Left renal cortex interstitium (tissue), 4 donors: ENCODE data around the gene ECE1. TPM values are rescaled to one million over a fixed set of nuclear protein-coding genes. Genes with fewer than 3 reads are reported as not detected.

Source experiments
- DNase-seq, 4 donors: peaks; one replicate each; pipeline ENCODE4 v3.0.0-alpha.2; 2013; ENCODE audit warnings: low read depth in 4 of 4, low spot score in 2 of 4, missing footprints in 1 of 4
- polyA plus RNA-seq, 4 donors: library from polyadenylated mRNA; unstranded; fragments of 120-200 nt; gene quantifications; one replicate each; pipeline ENCODE4 v1.2.1, GENCODE V29; 2013; ENCODE audit not compliant: insufficient read length in 4 of 4

The ECE1 gene
- polyA plus RNA-seq: 10 to 100 TPM; 42.1 to 49.0 (median 45.5) TPM

DNA sequence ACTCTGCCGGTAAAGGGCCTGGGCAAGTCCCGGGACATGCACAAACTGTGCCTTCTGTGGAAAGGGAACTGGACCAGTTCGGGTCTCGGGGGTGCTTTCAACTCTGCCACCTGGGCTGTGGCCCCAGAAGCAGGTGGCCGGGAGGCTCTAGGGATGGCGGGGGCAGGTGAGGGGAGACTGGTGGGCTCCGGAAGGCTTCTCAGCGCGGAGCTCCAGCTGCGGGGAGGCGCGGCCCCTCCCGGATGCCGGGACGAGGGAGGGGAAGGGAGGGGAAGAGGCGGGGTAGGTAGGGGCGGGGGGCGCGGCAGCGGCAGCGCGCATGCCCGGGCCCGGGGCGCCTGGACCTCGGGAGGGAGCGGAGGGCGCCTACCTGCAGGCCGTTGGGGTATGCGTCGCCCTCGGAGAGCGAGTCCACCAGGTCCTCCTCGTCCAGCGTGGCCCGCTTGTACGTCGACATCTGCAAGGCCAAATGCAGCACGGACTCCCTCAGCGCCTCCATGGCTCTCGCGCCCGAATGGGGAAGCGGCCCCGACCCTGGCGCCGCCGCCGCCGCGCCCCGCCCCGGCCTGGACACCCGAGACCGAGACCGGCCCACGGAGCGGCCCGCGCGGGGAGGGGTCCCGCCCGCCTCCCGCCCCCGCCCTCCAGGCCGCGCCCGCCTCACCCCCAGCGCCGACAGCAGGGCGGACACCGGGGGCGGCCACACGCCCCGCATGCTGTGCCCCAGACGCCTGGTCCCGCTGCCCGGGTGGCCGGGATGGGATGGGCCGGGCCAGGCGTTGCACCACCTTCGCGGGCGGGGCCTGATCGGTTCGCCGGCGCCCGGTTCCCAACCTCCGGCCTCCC lies at the start of gene ECE1:
Gene ECE1, minus strand, starts transcription at position 764 of the 846 bp plus-strand sequence. Its CDS starts 49 bp downstream, at position 715.
- DNase-seq: no peak

DNA sequence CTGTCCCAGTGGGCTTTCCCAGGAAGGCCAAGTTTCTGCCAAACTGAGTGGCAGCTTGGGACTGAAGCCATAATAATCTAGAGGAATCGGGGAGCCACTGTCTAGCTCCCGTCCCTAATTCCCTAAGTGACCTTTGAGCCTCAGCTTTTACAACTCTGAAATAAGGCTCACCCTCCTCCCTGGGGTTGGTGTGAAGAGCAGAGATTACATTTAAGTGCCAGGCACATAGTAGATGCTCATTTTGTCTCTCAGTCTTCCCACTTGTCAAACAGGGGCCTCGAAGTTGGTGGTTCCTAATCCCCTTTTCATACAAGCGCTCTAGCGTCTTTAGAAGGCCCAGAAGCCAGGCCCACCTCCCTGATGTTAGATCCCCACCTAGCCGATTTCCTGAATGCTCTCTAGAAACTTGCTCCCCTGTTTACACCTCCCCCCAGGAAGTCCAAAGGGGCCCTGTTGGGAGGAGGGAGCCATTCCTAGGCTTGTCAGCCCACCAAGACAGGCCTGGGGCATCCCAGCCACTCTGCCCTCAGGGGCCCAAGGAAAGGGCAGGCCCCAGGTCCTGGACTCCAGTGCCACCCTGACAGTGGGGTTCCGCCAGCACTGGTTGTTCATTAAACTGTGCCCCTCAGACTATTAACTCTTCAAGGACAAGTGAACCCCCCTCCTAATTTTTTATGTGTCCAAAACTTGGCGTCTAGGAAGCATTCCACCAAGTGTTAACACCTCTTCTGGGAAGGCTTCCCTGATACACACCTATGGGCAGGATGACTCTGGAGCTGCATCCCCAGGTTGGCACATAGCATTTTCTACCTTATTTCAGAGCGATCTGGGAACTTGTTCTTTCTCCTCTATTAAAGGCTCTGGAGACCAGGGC lies 49.3 kb upstream of the ECE1 start:
- DNase-seq: no peak

GRCh38 chr1:21338573-21339355 lies 48.5 kb upstream of the ECE1 start:
- DNase-seq: no peak

DNA sequence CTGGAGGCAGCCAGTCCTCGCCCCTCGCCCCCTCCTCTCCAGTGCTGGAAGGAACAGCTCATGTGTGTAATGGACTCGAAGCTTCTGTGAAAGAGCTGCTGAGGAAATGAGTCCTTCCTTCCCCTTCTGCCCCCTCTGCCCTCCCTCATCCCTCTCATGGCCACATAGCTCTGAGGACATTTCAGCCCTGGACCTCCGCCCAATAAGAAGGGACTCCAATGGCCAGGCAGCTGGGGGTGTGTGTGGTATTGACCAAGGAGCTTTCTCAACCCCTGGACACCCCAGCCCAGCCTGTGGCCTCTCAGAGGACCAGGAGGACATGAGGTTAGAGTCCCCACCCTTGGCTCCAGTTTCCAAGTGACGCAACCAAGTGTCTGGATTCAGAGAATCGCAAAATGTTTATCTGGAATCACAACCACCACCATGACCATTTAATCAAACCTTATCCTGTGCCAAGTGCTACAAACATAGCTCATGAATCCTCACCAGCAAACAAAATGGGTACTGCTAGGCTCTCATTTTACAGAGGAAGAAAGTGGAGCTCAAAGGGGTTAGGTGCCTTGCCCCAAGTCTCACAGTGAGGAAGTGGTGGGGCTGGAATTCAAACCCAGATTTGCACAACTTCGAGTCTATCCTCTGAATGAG lies 47.8 kb upstream of the ECE1 start:
- no peak for DNase-seq

GRCh38 chr1:21337454-21337927 lies 47.2 kb upstream of the ECE1 start:
- DNase-seq: no peak

GRCh38 chr1:21337010-21337437 lies 46.8 kb upstream of the ECE1 start:
- DNase-seq: no peak

DNA sequence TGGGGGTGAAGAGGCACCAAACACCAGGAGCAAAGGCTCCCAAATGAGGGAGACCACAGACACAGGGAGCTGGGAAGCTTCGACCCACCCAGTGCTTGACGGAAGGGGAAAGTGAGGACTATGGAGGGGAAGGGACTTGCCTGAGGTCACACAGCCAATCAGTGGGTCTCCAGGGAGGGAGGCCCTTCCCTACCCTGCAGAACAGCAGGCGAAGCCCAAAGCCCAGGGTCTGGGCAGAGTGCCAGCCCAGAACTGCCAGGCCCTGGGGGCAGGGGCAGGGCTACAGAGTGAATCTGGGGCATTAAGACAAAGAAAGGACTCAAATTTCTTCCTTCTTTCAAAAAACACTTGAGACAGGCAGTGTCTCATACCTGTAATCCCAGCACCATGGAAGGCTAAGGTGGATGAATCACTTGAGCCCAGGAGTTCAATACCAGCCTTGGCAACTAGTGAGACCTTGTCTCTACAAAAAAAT lies 45.5 kb upstream of the ECE1 start:
- DNase-seq: no peak

DNA sequence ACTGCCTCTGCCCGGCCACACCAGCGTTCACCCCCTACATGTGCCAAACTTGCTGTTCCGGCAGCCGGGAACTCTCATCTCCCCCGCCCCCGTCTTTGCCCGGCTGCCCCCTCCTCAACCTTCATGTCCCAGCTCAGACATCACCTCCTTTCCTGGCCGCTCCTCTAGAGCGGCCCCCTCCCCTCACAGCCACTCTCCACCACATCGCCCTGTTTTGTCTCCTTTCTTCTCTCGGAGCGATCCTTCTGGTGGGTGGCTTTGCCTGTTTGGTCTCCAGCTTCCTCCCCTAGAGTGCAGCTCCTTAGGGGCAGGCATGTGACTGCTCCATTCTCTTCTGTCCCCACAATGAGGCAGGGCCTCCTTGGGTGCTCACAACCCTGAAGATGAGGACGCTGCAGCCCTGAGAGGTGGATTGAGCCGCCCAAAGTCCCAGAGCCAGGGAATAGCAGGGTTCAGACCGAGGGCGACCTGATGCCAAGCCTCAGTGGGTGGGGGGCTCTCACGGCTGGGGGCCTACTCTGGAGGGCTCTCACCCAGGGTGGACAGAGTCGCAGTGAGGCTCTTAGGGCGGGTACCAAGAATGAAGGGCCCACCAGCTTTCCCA lies 44.9 kb upstream of the ECE1 start:
- DNase-seq: no peak

GRCh38 chr1:21334214-21335087 lies 44.2 kb upstream of the ECE1 start:
- no peak for DNase-seq

DNA sequence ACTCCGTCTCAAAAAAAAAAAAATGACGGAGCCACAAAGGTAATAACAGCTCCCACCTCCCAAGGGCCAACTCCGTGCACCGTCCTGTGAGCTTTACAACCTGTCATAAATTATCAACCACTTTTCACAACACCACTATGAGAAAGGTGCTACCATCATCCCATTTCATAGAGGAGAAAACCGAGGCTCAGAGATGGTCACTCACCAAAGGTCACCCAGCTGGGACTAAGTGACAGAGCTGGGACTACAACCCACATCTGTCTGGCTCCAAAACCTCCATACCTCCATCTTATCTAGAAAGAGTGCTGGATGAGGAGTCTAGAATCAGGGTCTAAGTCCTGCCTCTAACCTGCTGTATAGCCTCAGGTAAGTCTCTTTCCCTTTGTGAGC lies 43.6 kb upstream of the ECE1 start:
- DNase-seq: no peak

- DNase-seq: no peak
These were observed 42.5 kb upstream of the ECE1 start for GRCh38 chr1:21332554-21333311.

GRCh38 chr1:21331752-21332478 lies 41.7 kb upstream of the ECE1 start:
- DNase-seq: no peak

GRCh38 chr1:21330544-21330943 lies 40.3 kb upstream of the ECE1 start:
- no peak for DNase-seq

GRCh38 chr1:21329209-21329844 lies 39.1 kb upstream of the ECE1 start:
- no peak for DNase-seq

DNA sequence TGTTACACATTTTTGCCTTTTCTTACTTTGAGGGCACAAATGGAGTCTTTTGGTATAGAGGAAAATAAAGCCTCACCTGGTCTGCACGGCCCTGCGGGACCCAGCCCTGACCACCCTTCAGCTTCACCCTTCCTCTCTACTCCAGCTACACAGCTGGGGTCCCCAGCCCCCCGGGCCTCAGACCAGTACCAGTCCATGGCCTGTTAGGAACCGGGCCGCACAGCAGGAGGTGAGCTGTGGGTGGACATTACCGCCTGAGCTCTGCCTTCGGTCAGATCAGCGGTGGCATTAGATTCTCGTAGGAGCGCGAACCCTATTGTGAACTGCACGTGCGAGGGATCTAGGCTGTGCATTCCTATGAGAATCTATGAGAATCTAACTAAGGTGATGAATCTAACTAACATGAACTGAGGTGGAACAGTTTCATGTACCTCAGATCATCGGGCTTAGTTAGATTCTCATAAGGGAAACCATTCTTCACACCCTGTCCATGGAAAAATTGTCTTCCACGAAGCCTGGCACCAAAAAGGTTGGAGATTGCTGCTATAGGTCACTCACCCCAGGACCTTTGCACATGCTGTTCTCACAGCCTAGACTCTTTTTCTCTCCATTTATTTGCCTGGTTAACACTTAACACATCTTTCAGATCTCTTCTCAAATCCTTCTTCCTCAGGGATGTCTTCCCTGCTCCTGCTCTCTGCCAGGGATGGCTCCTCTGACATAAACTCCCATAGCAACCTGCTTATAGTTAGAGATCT lies 37.5 kb upstream of the ECE1 start:
- DNase-seq: no peak

DNA sequence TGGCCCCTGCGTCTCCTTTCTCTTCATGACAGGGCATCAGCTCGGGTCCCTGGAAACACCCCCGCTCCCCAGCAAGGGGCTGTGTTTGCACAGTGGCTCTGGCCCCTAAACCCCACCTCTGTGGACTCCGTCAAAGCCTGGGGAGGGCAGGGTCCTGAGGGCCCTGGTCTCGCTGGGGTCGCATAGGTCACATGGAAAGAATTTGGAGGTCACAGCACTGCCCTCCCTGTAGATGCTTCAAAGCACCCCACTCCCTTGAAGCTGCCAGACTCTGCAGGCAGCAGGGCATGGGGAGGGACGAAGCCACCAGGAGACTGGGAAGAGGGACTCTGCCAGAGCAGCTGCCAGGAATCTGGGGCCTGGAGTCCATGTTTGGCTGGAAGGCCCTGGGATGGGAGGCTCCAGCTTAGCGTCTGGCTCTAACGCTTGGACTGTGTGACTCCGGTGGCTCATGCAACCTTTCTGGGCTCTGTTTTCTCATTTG lies 36.6 kb upstream of the ECE1 start:
- no peak for DNase-seq
